Fibroblast of upper back skin (primary cell): Measurements from ENCODE around the gene SH3BGRL.
"Not testable (repeated sequence)": the region's sequence is repeated elsewhere in the genome, so short reads cannot be mapped to it uniquely, and the experiment has no call there.

ENCODE experiments used
- DNase-seq: peaks from one replicate; pipeline ENCODE4 v3.0.0-alpha.2; 2013

The SH3BGRL gene

DNA sequence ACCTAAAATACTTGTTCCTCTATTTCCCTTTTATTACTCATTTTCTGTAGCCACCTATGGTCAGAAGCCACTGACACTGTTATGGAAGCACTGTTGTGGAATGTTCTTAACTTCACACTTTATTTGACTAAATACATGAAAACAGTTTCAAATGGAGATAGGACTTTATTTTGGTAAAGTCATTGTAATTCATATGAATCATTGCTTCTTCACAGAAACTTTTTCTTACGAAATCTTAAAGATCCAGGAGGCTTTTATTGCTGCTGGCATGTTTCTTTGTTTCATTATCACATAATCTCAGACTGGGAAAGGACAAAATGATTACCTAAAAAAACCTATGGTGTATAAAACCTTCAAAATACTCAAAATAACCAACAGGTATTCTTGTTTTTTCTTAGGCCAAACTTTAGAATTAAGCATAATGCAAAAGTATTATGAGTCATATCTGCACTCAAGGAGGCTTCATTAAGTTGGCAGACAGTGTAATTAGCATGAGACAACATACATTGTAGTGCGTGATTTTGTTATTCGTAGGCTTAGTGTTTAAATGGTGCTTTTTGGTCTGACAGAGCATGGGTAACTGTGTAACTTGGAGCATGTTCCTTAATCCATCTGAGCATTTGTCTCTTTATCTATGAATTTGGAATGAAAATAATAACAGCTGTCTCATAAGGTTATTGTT lies 58.0 kb downstream of the SH3BGRL start:
- peak; percentile 29 for DNase-seq

DNA sequence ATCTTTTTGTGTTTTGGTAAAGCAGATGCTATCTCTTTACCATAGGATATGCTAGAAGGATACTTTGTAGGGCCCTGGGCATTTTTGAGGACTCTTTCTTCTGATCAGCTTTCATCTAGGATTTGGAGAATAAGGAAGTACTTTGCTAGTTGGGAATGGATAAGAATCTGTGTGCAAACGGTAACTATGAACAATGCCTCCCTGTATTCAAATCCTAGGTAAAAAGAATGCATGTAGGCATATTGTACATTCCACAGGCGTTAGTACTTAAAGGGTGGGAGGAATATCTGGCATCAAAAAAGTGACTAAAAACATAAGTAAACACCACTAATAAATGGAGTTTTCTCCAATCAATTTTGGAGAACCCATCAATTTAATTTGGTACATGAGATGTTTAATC lies 59.7 kb downstream of the SH3BGRL start:
- DNase-seq, result peak; percentile 42

DNA sequence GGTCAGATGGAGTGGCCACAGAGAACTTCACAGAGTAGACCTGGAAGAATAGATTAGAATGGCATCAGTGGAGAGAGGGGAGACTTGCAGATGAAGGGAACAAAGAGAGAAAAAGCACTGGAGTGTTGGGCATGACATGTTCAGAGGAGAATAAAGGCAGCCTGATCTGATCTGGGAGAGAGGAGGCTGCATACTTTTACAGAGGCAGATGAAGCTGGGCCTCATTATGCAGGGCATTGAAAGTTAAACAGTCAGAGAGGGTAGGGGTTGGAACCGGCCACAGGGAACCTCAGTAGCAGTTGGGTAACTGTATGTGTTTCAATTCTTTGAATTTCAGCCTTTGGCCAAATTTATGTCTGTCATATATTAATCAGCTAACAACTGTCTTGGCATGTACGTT lies 61.2 kb downstream of the SH3BGRL start:
- DNase-seq, result no peak

DNA sequence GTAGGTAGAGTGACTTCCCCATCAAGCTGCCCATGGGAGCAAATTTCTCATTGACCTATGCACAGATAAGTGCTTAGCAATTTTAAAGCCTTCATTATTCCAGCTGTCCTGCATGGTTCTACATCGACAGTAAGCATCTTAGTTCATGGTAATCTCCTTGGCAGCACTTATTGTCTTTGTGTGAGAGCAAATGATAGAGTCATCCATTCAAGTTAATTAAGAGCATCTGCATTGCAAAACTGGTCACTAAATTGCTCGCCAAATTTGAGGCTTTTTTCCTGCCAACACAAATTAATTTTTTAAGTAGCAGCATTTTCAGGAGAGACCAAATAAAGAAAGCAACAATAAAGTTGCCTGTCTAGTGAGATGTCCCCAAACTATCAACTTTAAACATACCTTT lies 76.7 kb downstream of the SH3BGRL start:
- DNase-seq, result no peak

DNA sequence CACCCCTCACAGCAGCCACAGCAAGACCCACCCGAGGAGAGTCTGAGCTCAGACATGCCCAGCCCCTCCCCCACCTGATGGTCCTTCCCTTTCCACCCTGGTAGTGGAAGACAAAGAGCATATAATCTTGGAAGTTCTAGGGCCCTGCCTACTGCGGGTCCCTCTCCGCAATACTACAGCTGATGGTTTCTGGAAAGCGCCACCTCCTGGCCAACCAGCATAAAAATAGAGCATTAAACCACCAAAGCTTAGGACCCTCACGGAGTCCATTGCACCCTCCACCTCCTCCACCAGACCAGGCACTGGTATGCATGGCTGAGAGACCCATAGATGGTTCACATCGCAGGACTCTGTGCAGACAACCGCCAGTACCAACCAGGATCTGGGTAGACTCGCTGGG lies 78.2 kb downstream of the SH3BGRL start:
- no peak for DNase-seq

DNA sequence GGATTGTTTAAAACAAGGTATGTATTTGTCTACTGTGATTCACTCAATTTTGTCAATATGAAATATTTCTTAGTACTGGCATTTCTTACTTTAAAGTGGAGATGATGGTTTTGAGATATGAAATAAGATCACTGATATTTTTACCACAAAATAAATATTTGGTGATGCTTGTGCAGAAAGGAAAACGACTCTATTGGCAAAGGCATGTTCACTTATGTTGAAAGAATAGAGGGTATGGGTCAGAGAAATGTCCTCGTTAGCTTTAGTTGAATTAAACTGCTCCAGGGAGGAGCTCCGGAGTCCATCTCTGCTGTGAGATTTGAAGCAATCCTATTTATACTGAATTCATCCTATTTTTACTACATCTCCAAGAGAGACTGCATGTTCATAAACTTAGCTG lies 84.2 kb downstream of the SH3BGRL start:
- DNase-seq, result no peak

DNA sequence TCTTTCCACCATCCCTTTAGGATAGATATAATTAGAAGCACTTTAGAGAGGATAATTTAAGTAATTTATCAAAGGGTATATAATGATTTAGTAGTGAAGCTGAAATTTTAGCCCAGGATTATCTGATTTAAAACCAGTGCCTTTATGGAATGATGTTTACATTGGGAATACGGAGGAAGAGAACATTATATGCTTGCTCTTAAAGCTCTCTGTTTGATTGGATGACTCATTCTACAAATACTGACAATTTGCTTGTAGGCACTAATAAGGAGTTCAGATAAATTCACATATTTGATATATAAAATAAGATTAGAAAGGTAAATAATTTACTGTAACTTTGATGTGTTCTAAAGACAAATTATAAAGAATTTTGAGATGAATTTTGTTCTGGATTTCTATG lies 84.7 kb downstream of the SH3BGRL start:
- no peak for DNase-seq

DNA sequence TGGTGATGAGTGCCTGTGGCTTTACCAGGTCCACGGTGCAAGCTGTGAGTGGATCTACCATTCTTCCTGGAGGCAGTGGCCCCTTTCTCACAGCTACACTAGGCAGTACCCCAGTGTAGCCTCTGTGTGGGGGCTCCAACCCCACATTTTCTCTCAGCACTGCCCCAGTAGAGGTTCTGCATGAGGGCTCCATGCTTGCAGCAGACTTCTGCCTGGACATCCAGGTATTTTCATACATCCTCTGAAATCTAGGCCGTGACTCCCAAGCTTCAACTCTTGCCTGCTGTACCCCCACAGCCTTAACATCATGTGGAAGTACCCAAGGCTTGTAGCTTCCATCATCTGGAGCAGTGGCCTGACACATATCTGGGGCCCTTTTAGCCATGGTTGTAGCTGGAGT lies 90.1 kb downstream of the SH3BGRL start:
- no peak for DNase-seq

DNA sequence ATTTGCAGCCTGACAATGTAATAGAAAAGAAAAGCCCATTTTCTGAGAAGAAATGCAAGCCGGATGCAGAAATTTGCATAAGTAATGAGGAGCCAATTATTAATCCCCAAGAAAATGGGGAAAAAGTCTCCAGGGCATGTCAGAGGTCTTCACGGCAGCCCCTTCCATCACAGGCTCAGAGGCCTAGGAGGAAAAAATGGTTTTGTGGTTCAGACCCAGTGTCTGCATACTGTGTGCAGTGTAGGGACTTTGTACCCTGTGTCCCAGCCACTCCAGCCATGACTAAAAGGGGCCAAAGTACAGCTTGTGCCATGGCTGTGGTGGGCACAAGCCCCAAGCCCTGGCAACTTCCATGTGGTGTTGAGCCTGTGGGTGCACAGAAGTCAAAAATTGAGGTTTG lies 92.2 kb downstream of the SH3BGRL start:
- no peak for DNase-seq

DNA sequence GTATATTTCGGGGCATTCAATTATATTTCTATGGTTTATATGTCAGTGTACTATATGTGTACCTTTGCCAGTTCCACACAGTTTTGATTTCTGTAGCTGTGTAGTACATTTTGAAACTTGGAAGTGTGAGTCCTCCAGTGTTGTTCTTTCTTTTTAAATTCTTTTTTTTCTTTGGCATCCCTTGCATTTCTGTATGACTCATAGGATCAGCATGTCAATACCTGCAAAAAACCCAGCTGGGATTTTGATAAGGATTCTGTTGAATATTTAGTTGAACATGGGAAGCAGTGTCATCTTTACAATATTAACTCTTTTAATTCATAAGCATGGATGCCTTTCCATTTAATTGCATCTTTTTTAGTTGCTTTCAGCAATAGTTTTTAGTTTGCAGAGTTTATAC lies 100.0 kb downstream of the SH3BGRL start:
- DNase-seq, result no peak

DNA sequence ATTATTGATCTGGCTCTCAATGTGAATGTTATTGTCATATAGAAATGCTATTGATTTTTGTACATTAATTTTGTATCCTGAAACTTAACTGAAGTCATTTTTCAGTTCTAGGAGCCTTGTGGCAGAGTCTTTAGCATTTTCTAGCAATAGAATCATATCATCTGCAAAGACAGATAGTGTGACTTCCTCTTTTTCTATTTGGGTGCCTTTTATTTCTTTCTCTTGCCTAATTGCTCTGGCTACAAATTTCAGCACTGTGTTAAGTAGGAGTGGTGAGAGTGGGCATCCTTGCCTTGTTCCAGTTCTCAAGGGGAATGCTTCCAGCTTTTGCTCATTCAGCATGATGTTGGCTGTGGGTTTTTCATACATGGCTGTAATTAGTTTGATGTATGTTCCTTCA lies 102.7 kb downstream of the SH3BGRL start:
- no peak for DNase-seq

DNA sequence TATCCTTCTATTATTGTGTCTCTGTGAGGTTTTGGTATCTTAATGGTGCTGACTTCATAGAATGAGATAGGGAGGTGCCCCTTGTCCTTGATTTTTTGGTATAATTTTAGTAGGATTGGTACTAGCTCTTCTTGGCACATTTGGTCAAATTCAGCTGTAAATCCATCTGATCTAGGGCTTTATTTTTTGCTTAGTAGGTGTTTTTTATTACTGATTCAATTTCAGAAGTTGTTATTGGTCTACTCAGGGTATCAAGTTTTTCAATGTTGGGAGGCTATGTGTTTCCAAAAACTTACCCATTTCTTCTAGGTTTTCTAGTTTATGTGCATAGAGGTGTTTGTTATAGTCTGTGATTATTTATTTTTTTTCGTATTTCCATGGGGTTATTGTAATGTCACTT lies 103.3 kb downstream of the SH3BGRL start:
- DNase-seq, result no peak

DNA sequence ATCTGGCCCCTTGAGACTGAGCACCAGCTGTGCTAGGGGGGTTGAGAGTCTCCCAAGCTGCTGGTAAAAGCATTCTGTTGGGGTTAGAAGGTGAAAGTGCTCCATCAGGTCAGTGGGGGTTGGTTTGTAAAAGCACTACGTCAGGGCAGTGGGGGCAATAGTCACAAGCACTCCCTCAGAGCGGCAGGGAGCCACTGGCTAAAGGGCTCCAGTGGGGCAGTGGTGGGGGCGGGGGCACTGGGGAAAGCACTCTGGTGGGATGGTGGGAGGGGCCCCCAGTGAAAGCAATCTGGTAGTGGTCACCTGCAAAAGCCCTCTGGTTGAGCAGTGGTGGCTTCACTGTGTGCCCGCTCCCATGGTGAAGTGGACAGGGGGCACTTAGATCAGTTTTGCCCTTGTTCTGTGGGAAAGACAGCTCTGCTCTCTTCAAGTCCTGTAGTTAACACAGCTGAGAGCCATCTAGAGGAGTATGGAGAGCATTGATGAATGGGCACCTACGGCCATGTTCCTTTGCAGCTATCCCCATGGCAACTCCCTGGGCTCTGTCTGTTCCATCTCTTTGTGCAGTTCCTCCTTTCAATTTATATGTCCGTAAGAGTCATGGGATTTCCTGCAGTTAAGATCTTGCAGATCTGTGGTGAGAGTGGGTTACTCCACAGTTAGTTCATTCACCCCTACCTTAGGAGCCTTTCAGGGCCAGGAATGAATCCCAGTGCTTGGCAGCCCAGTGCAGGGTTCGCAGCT lies 106.4 kb downstream of the SH3BGRL start:
- DNase-seq, result no peak

DNA sequence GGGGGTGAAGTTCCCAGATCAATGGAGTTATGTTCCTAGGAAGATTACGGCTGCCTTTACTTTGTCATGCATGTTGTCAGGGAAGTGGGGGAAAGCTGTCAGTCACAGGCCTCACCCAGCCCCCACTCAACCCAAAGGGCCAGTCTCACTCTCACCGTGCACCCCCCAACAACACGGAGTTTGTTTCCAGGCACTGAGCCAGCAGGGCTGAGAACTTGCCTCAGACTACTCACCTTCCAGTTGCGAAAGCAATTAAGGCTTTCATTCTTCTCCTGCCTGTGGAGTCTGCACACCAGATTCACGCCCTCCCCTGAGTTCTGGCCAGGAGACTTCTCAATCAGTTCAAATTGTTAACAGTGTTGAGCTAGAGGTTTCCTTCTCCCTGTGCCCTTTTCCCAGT lies 114.3 kb downstream of the SH3BGRL start:
- DNase-seq, result peak; percentile 49

DNA sequence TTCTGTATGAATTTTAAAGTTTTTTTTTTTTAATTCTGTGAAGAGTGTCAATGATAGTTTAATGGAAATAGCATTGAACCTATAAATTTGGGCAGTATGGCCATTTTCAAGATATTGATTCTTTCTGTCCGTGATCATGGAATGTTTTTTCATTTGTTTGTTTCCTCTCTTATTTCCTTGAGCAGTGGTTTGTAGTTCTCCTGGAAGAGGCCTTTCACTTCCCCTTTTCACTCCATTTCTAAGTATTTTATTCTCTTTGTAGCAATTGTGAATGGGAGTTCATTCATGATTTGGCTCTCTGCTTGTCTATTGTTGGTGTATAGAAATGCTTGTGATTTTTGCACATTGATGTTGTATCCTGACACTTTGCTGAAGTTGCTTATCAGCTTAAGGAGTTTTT lies 129.8 kb downstream of the SH3BGRL start:
- not testable (repeated sequence) for DNase-seq

DNA sequence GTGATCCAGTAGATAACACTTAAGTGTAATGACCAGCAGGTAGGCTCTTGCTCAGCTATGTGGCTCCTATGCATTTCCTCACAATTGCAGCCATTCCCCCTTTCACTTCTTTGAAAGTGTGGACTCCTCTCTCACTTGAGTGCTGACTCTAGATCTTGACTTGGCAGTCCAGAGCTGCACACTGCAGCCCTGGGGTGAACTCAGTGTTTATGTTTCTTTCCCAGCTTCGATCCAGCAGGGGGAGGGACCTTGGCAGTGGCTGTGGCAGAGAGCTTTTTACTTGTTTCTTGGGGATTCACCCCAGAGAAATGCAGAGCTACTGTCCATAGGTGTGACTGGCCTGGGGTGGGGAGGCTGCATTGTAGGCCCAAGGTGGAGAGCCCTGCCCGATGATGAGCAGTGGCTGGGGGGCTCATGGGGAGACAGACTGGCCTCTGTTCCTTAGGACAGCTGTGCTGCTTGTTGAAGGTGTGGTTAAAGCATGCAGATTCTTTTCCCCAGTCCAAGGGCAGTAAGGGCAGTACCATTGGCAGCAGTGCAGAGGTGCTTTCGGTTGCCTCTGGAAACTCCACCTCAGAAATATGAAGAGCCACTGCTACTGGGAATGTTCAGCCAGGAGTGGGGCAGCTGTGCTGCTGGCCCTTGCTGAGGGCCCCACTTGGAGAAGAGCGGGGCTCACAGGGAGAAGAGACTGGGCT lies 134.7 kb downstream of the SH3BGRL start:
- no peak for DNase-seq

DNA sequence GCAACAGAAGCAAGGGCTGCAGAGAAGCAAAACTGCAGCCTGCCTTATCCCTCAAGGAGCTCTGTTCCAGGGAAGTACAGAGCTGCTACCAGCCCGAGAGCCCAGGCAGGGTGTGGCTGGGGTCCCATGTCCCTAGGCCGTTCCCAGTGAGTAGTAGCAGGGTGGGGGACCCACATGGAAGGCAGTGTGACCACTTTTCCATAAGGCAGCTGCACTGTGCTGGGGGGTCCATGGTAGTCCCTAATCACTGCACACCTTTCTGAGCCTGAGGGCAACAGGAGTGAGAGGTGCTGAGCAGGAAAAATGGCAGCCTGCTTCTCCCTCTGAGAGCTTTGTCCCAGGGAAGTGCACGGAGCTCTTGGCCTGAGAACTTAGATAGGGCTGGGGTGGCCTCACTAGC lies 135.9 kb downstream of the SH3BGRL start:
- no peak for DNase-seq

DNA sequence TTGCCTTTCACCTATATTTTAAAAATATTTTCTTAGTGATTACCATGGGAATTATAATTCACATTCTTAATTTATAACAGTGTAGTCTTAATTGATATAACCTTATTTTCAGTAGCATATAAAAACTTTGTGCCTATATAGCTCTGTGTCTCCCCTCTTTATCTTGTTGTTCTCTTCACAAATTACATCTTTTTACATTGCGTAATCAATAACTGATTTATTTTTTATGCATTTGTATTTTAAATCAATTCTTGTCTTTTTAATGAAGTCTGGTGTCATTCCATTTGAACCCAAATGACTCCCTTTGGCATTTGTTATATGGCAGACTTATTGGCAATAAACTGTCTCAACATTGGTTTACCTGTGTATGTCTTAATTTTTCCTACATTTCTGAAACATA lies 137.0 kb downstream of the SH3BGRL start:
- DNase-seq, result no peak

DNA sequence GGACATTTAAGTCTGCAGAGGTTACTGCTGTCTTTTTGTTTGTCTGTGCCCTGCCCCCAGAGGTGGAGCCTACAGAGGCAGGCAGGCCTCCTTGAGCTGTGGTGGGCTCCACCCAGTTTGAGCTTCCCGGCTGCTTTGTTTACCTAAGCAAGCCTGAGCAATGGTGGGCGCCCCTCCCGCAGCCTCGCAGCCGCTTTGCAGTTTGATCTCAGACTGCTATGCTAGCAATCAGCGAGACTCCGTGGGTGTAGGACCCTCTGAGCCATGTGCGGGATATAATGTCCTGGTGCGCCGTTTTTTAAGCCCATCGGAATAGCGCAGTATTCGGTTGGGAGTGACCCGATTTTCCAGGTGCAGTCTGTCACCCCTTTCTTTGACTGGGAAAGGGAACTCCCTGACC lies 143.4 kb downstream of the SH3BGRL start:
- not testable (repeated sequence) for DNase-seq
